GM12878 (cell line): ENCODE data around the gene ASTN1.

ENCODE experiments used
- CBX5 ChIP-seq: sonication (generic); IDR thresholded peaks from 2 replicates; pipeline ENCODE4 v1.6.1; 2016; ENCODE audit warnings: low read depth, moderate library complexity, mild to moderate bottlenecking, inconsistent platforms
- CEBPB ChIP-seq, 2 experiments: fragments of 150-350 bp in 1 of 2; IDR thresholded peaks; 2 replicates each; pipeline ENCODE4 v1.6.1; 2012 to 2014; ENCODE audit warnings: low read depth in 2 of 2, low read length in 2 of 2, borderline replicate concordance in 1 of 2, inconsistent platforms in 1 of 2
- CHD2 ChIP-seq: IDR thresholded peaks from 2 replicates; pipeline ENCODE4 v1.6.1; 2011; ENCODE audit warnings: low read depth, low read length, improper control_type of control experiment, borderline replicate concordance
- CTCF ChIP-seq, 3 experiments: IDR thresholded peaks in 2 of 3; conservative IDR thresholded peaks in 1 of 3; 2 replicates each; pipeline ENCODE4 v1.5.1; 2011; ENCODE audit warnings: low read depth in 3 of 3, low read length in 3 of 3, mild to moderate bottlenecking in 3 of 3, control low read depth in 2 of 3, moderate library complexity in 2 of 3, inconsistent platforms in 1 of 3, mixed read lengths in 1 of 3; ENCODE audit not compliant: control insufficient read depth in 2 of 3, insufficient read depth in 1 of 3; ENCODE audit errors: extremely low read depth in 1 of 3
- EP300 ChIP-seq, 2 experiments: fragments of 150-350 bp in 1 of 2; IDR thresholded peaks; 2 replicates each; pipeline ENCODE4 v1.6.1; 2011 to 2012; ENCODE audit warnings: low read depth in 2 of 2, low read length in 2 of 2, borderline replicate concordance in 1 of 2, improper control_type of control experiment in 1 of 2, inconsistent platforms in 1 of 2; ENCODE audit not compliant: control insufficient read depth in 1 of 2
- FOXK2 ChIP-seq: fragments of 450-650 bp; IDR thresholded peaks from 2 replicates; pipeline ENCODE4 v1.6.1; 2017; ENCODE audit warnings: mild to moderate bottlenecking, moderate library complexity
- PBX3 ChIP-seq: IDR thresholded peaks from 2 replicates; pipeline ENCODE4 v1.6.1; 2011; ENCODE audit warnings: mild to moderate bottlenecking, low read depth, low read length, moderate library complexity; ENCODE audit not compliant: insufficient replicate concordance
- POLR2A ChIP-seq: IDR thresholded peaks from 2 replicates; pipeline ENCODE4 v1.6.1; 2011; ENCODE audit warnings: low read depth, mild to moderate bottlenecking, low read length
- POLR2AphosphoS5 ChIP-seq: IDR thresholded peaks from 2 replicates; pipeline ENCODE4 v1.6.1; 2011; ENCODE audit warnings: mild to moderate bottlenecking, low read length, inconsistent platforms
- RELA ChIP-seq: fragments of 450-650 bp; IDR thresholded peaks from 2 replicates; pipeline ENCODE4 v1.8.0; 2014; ENCODE audit warnings: borderline replicate concordance; ENCODE audit not compliant: partially characterized antibody
- TARDBP ChIP-seq: IDR thresholded peaks from 2 replicates; pipeline ENCODE4 v1.6.1; 2016; ENCODE audit warnings: borderline replicate concordance

GRCh38 chr1:177008653-177009052, 155.9 kb downstream of the ASTN1 start:
- no peak for TF ChIP-seq POLR2A
- TF ChIP-seq CTCF (IDR thresholded peaks at IDR 0.05 in 2 of 3, conservative IDR thresholded peaks at IDR 0.05 in 1 of 3; ENCODE audit: control insufficient read depth in 2 of 3, extremely low read depth in 1 of 3, insufficient read depth in 1 of 3, low read depth in 3 of 3, low read length in 3 of 3): no peak
- no peak for TF ChIP-seq FOXK2
- no peak for TF ChIP-seq EP300 (IDR thresholded peaks at IDR 0.05; ENCODE audit: borderline replicate concordance in 1 of 2, control insufficient read depth in 1 of 2, low read depth in 2 of 2, low read length in 2 of 2)
- TF ChIP-seq CEBPB (IDR thresholded peaks at IDR 0.05; ENCODE audit: borderline replicate concordance in 1 of 2, low read depth in 2 of 2, low read length in 2 of 2): no peak
- TF ChIP-seq CBX5: no peak
- TF ChIP-seq CHD2: no peak
- no peak for TF ChIP-seq RELA
- no peak for TF ChIP-seq PBX3
- TF ChIP-seq POLR2AphosphoS5: no peak
- no peak for TF ChIP-seq TARDBP
